ENCODE measurements around the gene GATAD2A.

GRCh38 chr19:19540064-19540714, 134.7 kb downstream of the GATAD2A start:
- no peak for TF ChIP-seq SUZ12 (IDR thresholded peaks at IDR 0.05; ENCODE audit: extremely low read depth, insufficient read depth, insufficient read length)
- TF ChIP-seq ZNF274 (IDR thresholded peaks at IDR 0.05; ENCODE audit: low read depth, low read length): no peak

Measured in NT2/D1 (cell line).